ENCODE measurements around the gene RARB. TPM values are rescaled to one million over a fixed set of nuclear protein-coding genes. Genes with fewer than 3 reads are reported as not detected.

Gene RARB
- total and polyA plus RNA-seq, 4 donors, result 1.5 to 24.5 (median 4.1) TPM

DNA sequence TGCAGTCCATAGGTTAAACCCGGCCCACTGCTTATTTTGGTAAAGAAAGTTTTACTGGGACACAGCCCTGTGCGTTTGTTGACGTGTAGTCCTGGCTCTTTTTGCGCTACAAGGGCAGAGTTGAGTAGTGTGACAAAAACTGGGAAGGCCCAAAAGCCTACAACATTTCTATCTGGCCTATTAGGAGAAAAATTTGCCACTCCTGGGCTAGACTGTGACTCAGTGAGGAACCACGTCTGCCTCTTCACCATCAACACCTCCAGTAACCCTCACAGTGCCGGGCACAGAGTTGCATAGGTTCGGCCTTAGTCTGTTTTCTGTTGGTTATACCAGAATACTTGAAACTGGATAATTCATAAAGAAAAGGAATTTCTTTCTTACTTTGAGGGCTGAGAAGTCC lies 126.3 kb downstream of the RARB start:
- no peak for DNase-seq
- H3K9ac ChIP-seq (ENCODE audit: insufficient read depth in 1 of 2, low read length in 2 of 2), result no peak overlapping the region
- no peak for ATAC-seq (ENCODE audit: insufficient read depth, low FRiP score)
- H3K4me1 ChIP-seq (ENCODE audit: control insufficient read depth in 5 of 5, insufficient read depth in 5 of 5, low read length in 5 of 5), result peaks cover 2 to 41% (median 34%) of the 10 kb centered on the region in 5 donors
- WGBS, 2 donors, result 91 to 93% methylated on average over 7 of the region's 7 CpGs
- peaks cover 0 to 4% (median 0%) of the 10 kb centered on the region in 4 donors for H3K36me3 ChIP-seq (ENCODE audit: control insufficient read depth in 4 of 4, insufficient read depth in 4 of 4, low read length in 4 of 4)
- no peaks in the 10 kb centered on the region for H3K27me3 ChIP-seq (ENCODE audit: control insufficient read depth in 3 of 3, insufficient read depth in 3 of 3, low read length in 2 of 3)
- TF ChIP-seq, protein P1, sequence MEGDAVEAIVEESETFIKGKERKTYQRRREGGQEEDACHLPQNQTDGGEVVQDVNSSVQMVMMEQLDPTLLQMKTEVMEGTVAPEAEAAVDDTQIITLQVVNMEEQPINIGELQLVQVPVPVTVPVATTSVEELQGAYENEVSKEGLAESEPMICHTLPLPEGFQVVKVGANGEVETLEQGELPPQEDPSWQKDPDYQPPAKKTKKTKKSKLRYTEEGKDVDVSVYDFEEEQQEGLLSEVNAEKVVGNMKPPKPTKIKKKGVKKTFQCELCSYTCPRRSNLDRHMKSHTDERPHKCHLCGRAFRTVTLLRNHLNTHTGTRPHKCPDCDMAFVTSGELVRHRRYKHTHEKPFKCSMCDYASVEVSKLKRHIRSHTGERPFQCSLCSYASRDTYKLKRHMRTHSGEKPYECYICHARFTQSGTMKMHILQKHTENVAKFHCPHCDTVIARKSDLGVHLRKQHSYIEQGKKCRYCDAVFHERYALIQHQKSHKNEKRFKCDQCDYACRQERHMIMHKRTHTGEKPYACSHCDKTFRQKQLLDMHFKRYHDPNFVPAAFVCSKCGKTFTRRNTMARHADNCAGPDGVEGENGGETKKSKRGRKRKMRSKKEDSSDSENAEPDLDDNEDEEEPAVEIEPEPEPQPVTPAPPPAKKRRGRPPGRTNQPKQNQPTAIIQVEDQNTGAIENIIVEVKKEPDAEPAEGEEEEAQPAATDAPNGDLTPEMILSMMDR (IDR thresholded peaks at IDR 0.05; ENCODE audit: control extremely low read depth, extremely low read depth), result no peak
- H3K4me3 ChIP-seq, result no peak overlapping the region
- no peaks in the 10 kb centered on the region for H3K9me3 ChIP-seq (ENCODE audit: control insufficient read depth in 4 of 4, insufficient read depth in 3 of 4, low read length in 3 of 4)
- H3K27ac ChIP-seq (ENCODE audit: low read depth in 1 of 2, low read length in 1 of 2), result no peak overlapping the region

DNA sequence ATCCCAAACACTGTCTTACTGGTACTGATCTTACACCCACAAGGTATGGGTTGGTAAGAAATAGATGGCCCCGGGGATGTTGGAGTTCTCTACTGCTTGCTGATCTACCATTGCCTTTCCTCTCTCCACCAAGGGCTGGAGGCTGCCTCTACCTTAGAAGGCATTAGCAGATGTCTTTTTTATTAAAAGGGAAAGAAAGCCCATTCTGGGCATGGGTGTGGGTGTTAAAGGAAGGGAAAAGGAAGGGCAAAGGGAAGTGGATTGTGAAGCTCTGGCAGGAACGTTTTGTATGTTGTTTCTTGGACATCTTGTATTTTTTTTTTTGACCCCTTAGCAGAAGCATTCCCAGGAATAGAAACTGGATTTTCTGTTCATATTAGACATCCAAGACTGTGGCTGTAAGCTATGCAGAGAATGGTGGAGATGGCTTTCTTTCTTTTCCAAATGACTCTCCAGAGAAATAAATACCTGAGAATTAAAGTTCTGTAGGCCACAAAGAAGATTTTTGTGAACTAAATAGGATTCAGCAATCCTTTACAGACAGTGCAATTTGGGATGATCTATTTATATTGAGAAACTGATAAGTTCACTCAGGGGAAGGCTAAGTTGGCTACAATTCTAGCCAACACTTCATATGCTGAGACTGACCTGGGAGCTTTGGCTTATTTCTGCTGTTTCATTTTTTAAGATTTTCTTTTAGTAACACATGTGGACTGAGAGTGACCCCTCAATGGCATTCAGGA lies 127.8 kb downstream of the RARB start:
- Histone ChIP-seq H3K4me1 (ENCODE audit: control insufficient read depth in 5 of 5, insufficient read depth in 5 of 5, low read length in 5 of 5) (peaks cover 2 to 41% (median 33%) of the 10 kb centered on the region in 5 donors), H3K27me3 (ENCODE audit: control insufficient read depth in 3 of 3, insufficient read depth in 3 of 3, low read length in 2 of 3) (no peaks in the 10 kb centered on the region), H3K36me3 (ENCODE audit: control insufficient read depth in 4 of 4, insufficient read depth in 4 of 4, low read length in 4 of 4) (peaks cover 0 to 4% (median 0%) of the 10 kb centered on the region in 4 donors), H3K9me3 (ENCODE audit: control insufficient read depth in 4 of 4, insufficient read depth in 3 of 4, low read length in 3 of 4) (no peaks in the 10 kb centered on the region), H3K4me3 (no peak overlapping the region), H3K9ac (ENCODE audit: insufficient read depth in 1 of 2, low read length in 2 of 2) (no peak overlapping the region), H3K27ac (ENCODE audit: low read depth in 1 of 2, low read length in 1 of 2) (peak overlapping the region in 1 of 2 donors; percentile 73)
- WGBS, 2 donors, result 48 to 56% methylated on average over 2 of the region's 2 CpGs
- peak in 2 of 3 donors; percentile 40 to 60 for DNase-seq
- no peak for ATAC-seq (ENCODE audit: insufficient read depth, low FRiP score)
- TF ChIP-seq, protein P1 (IDR thresholded peaks at IDR 0.05; ENCODE audit: control extremely low read depth, extremely low read depth), result no peak

DNA sequence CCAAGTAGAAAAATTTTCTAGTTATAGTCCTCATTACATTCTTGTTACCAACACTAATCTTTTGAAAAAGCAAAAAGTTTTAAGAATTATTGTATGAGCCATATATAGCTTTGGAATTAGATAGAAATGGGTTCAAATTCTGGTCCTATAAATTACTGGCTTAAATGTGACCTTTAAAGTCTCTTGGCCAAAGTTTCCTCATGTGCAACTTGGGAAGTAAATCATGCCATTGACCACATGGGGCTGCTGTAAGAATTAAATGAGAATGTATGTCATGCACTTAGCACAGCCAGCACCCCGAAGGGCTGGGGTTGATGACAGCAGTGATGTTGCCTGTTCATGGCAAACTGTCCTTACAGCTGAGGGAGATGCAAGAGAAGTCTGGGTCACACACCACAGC lies 128.4 kb downstream of the RARB start:
- no peak for DNase-seq
- H3K27me3 ChIP-seq (ENCODE audit: control insufficient read depth in 3 of 3, insufficient read depth in 3 of 3, low read length in 2 of 3), result no peaks in the 10 kb centered on the region
- no peaks in the 10 kb centered on the region for H3K9me3 ChIP-seq (ENCODE audit: control insufficient read depth in 4 of 4, insufficient read depth in 3 of 4, low read length in 3 of 4)
- H3K9ac ChIP-seq (ENCODE audit: insufficient read depth in 1 of 2, low read length in 2 of 2), result no peak overlapping the region
- WGBS, 2 donors, result 64 to 83% methylated on average over 1 of the region's 1 CpG
- TF ChIP-seq, protein P1 (IDR thresholded peaks at IDR 0.05; ENCODE audit: control extremely low read depth, extremely low read depth), result no peak
- peaks cover 2 to 46% (median 33%) of the 10 kb centered on the region in 5 donors for H3K4me1 ChIP-seq (ENCODE audit: control insufficient read depth in 5 of 5, insufficient read depth in 5 of 5, low read length in 5 of 5)
- H3K36me3 ChIP-seq (ENCODE audit: control insufficient read depth in 4 of 4, insufficient read depth in 4 of 4, low read length in 4 of 4), result peaks cover 0 to 4% (median 0%) of the 10 kb centered on the region in 4 donors
- no peak overlapping the region for H3K4me3 ChIP-seq
- H3K27ac ChIP-seq (ENCODE audit: low read depth in 1 of 2, low read length in 1 of 2), result peak overlapping the region in 1 of 2 donors; percentile 13
- ATAC-seq (ENCODE audit: insufficient read depth, low FRiP score), result no peak
